Esophagus squamous epithelium (tissue), 5 donors: Measurements from ENCODE around the gene RASSF1. TPM values are rescaled to one million over a fixed set of nuclear protein-coding genes. Genes with fewer than 3 reads are reported as not detected.

ENCODE experiments used
- DNase-seq: peaks from one replicate; lab custom pipeline; 2025; lab: John Stamatoyannopoulos, UW
- H3K27ac ChIP-seq, 4 donors: fragments of 200-600 bp; sonication (generic); one replicate each; pipeline ENCODE4 v1.5.1; 2016 to 2019; ENCODE audit warnings: mild to moderate bottlenecking in 1 of 4
- H3K27me3 ChIP-seq, 4 donors: fragments of 200-600 bp; sonication (generic); 1 replicate in 3 of 4; 2 replicates in 1 of 4; pipeline versions ENCODE4 v1.5.1 to v1.6.0; 2017 to 2021; ENCODE audit warnings: antibody characterized with exemption in 1 of 4
- H3K36me3 ChIP-seq, 3 donors: fragments of 200-600 bp; sonication (generic); one replicate each; pipeline ENCODE4 v1.5.1; 2016 to 2019
- H3K4me1 ChIP-seq, 3 donors: fragments of 200-600 bp; sonication (generic); one replicate each; pipeline ENCODE4 v1.5.1; 2017 to 2019
- H3K4me3 ChIP-seq, 4 donors: fragments of 200-600 bp; sonication (generic); 1 replicate in 3 of 4; 2 replicates in 1 of 4; pipeline ENCODE4 v1.5.1; 2016 to 2019; ENCODE audit warnings: mild to moderate bottlenecking in 2 of 4, moderate library complexity in 1 of 4
- H3K9me3 ChIP-seq, 3 donors: fragments of 200-600 bp; sonication (generic); one replicate each; pipeline ENCODE4 v1.5.1; 2016 to 2019
- CTCF ChIP-seq, 6 experiments: fragments of 450-650 bp in 4 of 6; fragments of 200-600 bp in 2 of 6; sonication (generic) in 2 of 6; IDR thresholded peaks; one replicate each; pipeline ENCODE4 v1.5.1; 2016 to 2019; ENCODE audit warnings: antibody characterized with exemption in 6 of 6, mild to moderate bottlenecking in 4 of 6, moderate library complexity in 4 of 6
- POLR2A ChIP-seq, 4 donors: fragments of 450-650 bp; IDR thresholded peaks; one replicate each; pipeline ENCODE4 v1.6.1; 2017; ENCODE audit warnings: antibody characterized with exemption in 4 of 4, mild to moderate bottlenecking in 4 of 4, moderate library complexity in 3 of 4
- WGBS, 2 donors: methylation state at CpG; one replicate each; pipeline ENCODE4 v1.1.5; 2018; 5-methylcytosine and 5-hydroxymethylcytosine counted together
- intact Hi-C: fragments of 100-400 bp; cut with DNase I; formaldehyde crosslinking; loops from one replicate; pipeline ENCODE4 v1.15.0; 2022
- total RNA-seq, 4 donors: library from RNA; depleted of rRNA; stranded (reverse); fragments of >200 nt; gene quantifications; one replicate each; pipeline ENCODE4 v1.1.0, GENCODE V29; 2016
- donor health status: DM: yes; HTN: yes; CAD: no.

The RASSF1 gene
- total RNA-seq, 4 donors from 2014 or later, result 11.9 to 31.7 (median 24.9) TPM

- H3K9me3 ChIP-seq, result no peaks in the 10 kb centered on the region
- no peak for DNase-seq
- 92 to 100% methylated on average over 1 to 3 of the region's 13 CpGs for WGBS, 2 donors
- H3K36me3 ChIP-seq, result peaks cover 0 to 7% (median 0%) of the 10 kb centered on the region in 3 donors
- intact Hi-C loops, result no loop called here
- TF ChIP-seq CTCF (IDR thresholded peaks at IDR 0.05), result no peak
- no peak for TF ChIP-seq POLR2A (IDR thresholded peaks at IDR 0.05)
- no peak overlapping the region for H3K27ac ChIP-seq
- H3K4me1 ChIP-seq, result peaks cover 40 to 82% (median 41%) of the 10 kb centered on the region in 3 donors
- no peaks in the 10 kb centered on the region for H3K27me3 ChIP-seq
- no peak overlapping the region for H3K4me3 ChIP-seq
Observed at GRCh38 chr3:50342813-50343633, 2.4 kb upstream of the RASSF1 start.

DNA sequence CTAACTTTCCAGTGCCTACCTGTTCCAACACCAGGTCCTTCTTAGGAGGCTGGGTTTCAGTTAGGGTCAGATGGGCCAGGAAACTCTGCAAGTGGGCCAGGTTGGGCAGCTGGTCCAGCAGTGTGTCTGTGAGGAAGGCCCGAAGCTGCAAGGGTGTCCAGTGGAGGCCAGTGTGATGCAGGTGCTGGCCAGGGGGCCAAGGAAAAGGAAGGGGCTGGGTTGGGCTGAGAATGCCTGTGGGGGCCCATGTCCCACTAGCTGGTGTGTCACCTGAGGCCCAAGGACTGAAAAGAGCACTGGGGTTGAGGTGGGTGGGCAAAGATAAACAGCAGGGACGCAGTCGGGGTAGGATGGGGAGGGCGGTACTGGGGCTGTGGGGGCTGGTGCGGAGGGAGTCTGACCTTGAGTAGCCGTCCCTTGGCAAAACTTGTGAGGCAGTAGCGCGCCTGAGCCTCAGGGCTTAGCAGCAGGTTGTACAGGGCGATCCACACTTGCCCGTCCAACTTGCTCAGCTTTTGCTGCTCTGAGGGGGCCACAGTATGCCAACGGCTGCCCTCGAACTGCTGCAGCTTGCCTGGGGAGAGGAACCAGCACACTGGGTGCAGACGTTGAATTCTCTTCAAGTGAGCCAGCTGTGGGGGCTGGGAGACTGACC is 1.5 kb upstream of the RASSF1 start:
- Histone ChIP-seq H3K4me3 (no peak overlapping the region), H3K27ac (peak overlapping the region in 2 of 4 donors; percentile 94 to 96), H3K27me3 (no peaks in the 10 kb centered on the region), H3K4me1 (peaks cover 44 to 79% (median 44%) of the 10 kb centered on the region in 3 donors), H3K9me3 (no peaks in the 10 kb centered on the region), H3K36me3 (no peaks in the 10 kb centered on the region)
- WGBS, 2 donors, result 88 to 89% methylated on average over 9 to 12 of the region's 13 CpGs
- no peak for DNase-seq
- intact Hi-C loops, result no loop called here
- no peak for TF ChIP-seq POLR2A (IDR thresholded peaks at IDR 0.05)
- no peak for TF ChIP-seq CTCF (IDR thresholded peaks at IDR 0.05)

GRCh38 chr3:50341537-50341936 is 901 bp upstream of the RASSF1 start:
- TF ChIP-seq POLR2A (IDR thresholded peaks at IDR 0.05) (no peak), CTCF (IDR thresholded peaks at IDR 0.05) (no peak)

GRCh38 chr3:50340147-50340447 is 539 bp downstream of the RASSF1 start:
- TF ChIP-seq CTCF (IDR thresholded peaks at IDR 0.05), result no peak
- no peak for TF ChIP-seq POLR2A (IDR thresholded peaks at IDR 0.05)
- intact Hi-C loops, result no loop called here
- Histone ChIP-seq H3K36me3 (no peaks in the 10 kb centered on the region), H3K27me3 (no peaks in the 10 kb centered on the region), H3K4me1 (peaks cover 50 to 79% (median 50%) of the 10 kb centered on the region in 3 donors), H3K9me3 (no peaks in the 10 kb centered on the region), H3K4me3 (peak overlapping the region; percentile 35 to 80 (median 58)), H3K27ac (peak overlapping the region; percentile 77 to 99 (median 95))
- no peak for DNase-seq
- 4 to 11% methylated on average over 4 to 5 of the region's 9 CpGs for WGBS, 2 donors

More at GRCh38 chr3:50341537-50341936, 901 bp upstream of the RASSF1 start:
- DNase-seq, result no peak
- WGBS, 2 donors, result 60% methylated on average over 1 of the region's 9 CpGs; no CpG with 5 or more reads in 1 of the 2 donors
- peaks cover 45 to 78% (median 45%) of the 10 kb centered on the region in 3 donors for H3K4me1 ChIP-seq
- H3K4me3 ChIP-seq, result peak overlapping the region; percentile 35 to 80 (median 58)
- intact Hi-C loops, result no loop called here
- H3K27me3 ChIP-seq, result no peaks in the 10 kb centered on the region
- H3K27ac ChIP-seq, result peak overlapping the region; percentile 77 to 99 (median 95)
- H3K36me3 ChIP-seq, result no peaks in the 10 kb centered on the region
- no peaks in the 10 kb centered on the region for H3K9me3 ChIP-seq
